ENCODE measurements around the gene ZNF396.

Gene ZNF396

GRCh38 chr18:35334821-35335220 lies 42.3 kb downstream of the ZNF396 start:
- peaks cover 52% of the 10 kb centered on the region for H3K4me1 Mint-ChIP-seq (ENCODE audit: low read depth)
- H3K27ac Mint-ChIP-seq: no peak overlapping the region
- H3K9me3 Mint-ChIP-seq (ENCODE audit: low read depth): no peaks in the 10 kb centered on the region
- peaks cover 18% of the 10 kb centered on the region for H3K36me3 Mint-ChIP-seq
- H3K27me3 Mint-ChIP-seq: no peaks in the 10 kb centered on the region
- H3K4me3 Mint-ChIP-seq: no peak overlapping the region

GRCh38 chr18:35334212-35334611 lies 42.9 kb downstream of the ZNF396 start:
- H3K4me3 Mint-ChIP-seq: no peak overlapping the region
- peaks cover 46% of the 10 kb centered on the region for H3K4me1 Mint-ChIP-seq (ENCODE audit: low read depth)
- no peak overlapping the region for H3K27ac Mint-ChIP-seq
- H3K36me3 Mint-ChIP-seq: peaks cover 18% of the 10 kb centered on the region
- no peaks in the 10 kb centered on the region for H3K9me3 Mint-ChIP-seq (ENCODE audit: low read depth)
- H3K27me3 Mint-ChIP-seq: no peaks in the 10 kb centered on the region

GRCh38 chr18:35331367-35332087 lies 45.6 kb downstream of the ZNF396 start:
- no peak overlapping the region for H3K27ac Mint-ChIP-seq
- H3K9me3 Mint-ChIP-seq (ENCODE audit: low read depth): no peaks in the 10 kb centered on the region
- no peaks in the 10 kb centered on the region for H3K27me3 Mint-ChIP-seq
- H3K4me1 Mint-ChIP-seq (ENCODE audit: low read depth): peaks cover 21% of the 10 kb centered on the region
- H3K4me3 Mint-ChIP-seq: no peak overlapping the region
- H3K36me3 Mint-ChIP-seq: peaks cover 22% of the 10 kb centered on the region

GRCh38 chr18:35328868-35329267 lies 48.3 kb downstream of the ZNF396 start:
- H3K27ac Mint-ChIP-seq: no peak overlapping the region
- no peaks in the 10 kb centered on the region for H3K27me3 Mint-ChIP-seq
- no peaks in the 10 kb centered on the region for H3K9me3 Mint-ChIP-seq (ENCODE audit: low read depth)

GRCh38 chr18:35326695-35327387 lies 50.3 kb downstream of the ZNF396 start:
- no peaks in the 10 kb centered on the region for H3K4me1 Mint-ChIP-seq (ENCODE audit: low read depth)
- no peak overlapping the region for H3K27ac Mint-ChIP-seq
- no peak overlapping the region for H3K4me3 Mint-ChIP-seq
- no peaks in the 10 kb centered on the region for H3K9me3 Mint-ChIP-seq (ENCODE audit: low read depth)
- no peaks in the 10 kb centered on the region for H3K27me3 Mint-ChIP-seq
- peaks cover 7% of the 10 kb centered on the region for H3K36me3 Mint-ChIP-seq

More at GRCh38 chr18:35328868-35329267, 48.3 kb downstream of the ZNF396 start:
- peaks cover 13% of the 10 kb centered on the region for H3K36me3 Mint-ChIP-seq
- H3K4me1 Mint-ChIP-seq (ENCODE audit: low read depth): peaks cover 5% of the 10 kb centered on the region
- H3K4me3 Mint-ChIP-seq: no peak overlapping the region

- Mint-ChIP-seq H3K36me3 (peaks cover 7% of the 10 kb centered on the region), H3K4me3 (no peak overlapping the region), H3K27me3 (no peaks in the 10 kb centered on the region), H3K4me1 (ENCODE audit: low read depth) (no peaks in the 10 kb centered on the region), H3K27ac (no peak overlapping the region), H3K9me3 (ENCODE audit: low read depth) (no peaks in the 10 kb centered on the region)
Observed at GRCh38 chr18:35324926-35325655, 52.0 kb downstream of the ZNF396 start.

- no peaks in the 10 kb centered on the region for H3K9me3 Mint-ChIP-seq (ENCODE audit: low read depth)
- peaks cover 7% of the 10 kb centered on the region for H3K36me3 Mint-ChIP-seq
- H3K4me3 Mint-ChIP-seq: no peak overlapping the region
- H3K4me1 Mint-ChIP-seq (ENCODE audit: low read depth): no peaks in the 10 kb centered on the region
- no peak overlapping the region for H3K27ac Mint-ChIP-seq
- H3K27me3 Mint-ChIP-seq: no peaks in the 10 kb centered on the region
Observed at GRCh38 chr18:35322486-35323458, 54.4 kb downstream of the ZNF396 start.

All from activated naive CD8-positive, alpha-beta T cell (primary cell).